HepG2 (cell line): ENCODE data around the gene ZNF79. TPM values are rescaled to one million over a fixed set of nuclear protein-coding genes. Genes with fewer than 3 reads are reported as not detected.

Experiments used
- ATF7-NPFF ChIP-seq: sonication (generic); formaldehyde crosslinking; IDR thresholded peaks from 2 replicates; pipeline ENCODE4 v1.8.1; 2023; ENCODE audit warnings: mild to moderate bottlenecking, low read depth, missing genetic modification reagents, moderate library complexity
- BRCA1 ChIP-seq: sonication (generic); formaldehyde crosslinking; IDR thresholded peaks from 2 replicates; pipeline ENCODE4 v1.4.0; 2020; ENCODE audit warnings: missing genetic modification reagents
- DRAP1 ChIP-seq: IDR thresholded peaks from 2 replicates; pipeline ENCODE4 v1.6.1; 2016; ENCODE audit warnings: missing genetic modification reagents, missing compliant biosample characterization
- GLI4 ChIP-seq: sonication (generic); formaldehyde crosslinking; IDR thresholded peaks from 2 replicates; pipeline ENCODE4 v1.5.1; 2020; ENCODE audit warnings: missing genetic modification reagents, mild to moderate bottlenecking, moderate library complexity, borderline replicate concordance
- GTF3A ChIP-seq: sonication (generic); formaldehyde crosslinking; conservative IDR thresholded peaks from 2 replicates; pipeline ENCODE4 v1.4.0; 2020; ENCODE audit warnings: mild to moderate bottlenecking, missing genetic modification reagents
- IKZF1 ChIP-seq: fragments of 450-650 bp; IDR thresholded peaks from 2 replicates; pipeline ENCODE4 v1.7.1; 2016
- IKZF5 ChIP-seq: IDR thresholded peaks from 2 replicates; pipeline ENCODE4 v1.6.1; 2018; ENCODE audit warnings: missing genetic modification reagents, mild to moderate bottlenecking, missing compliant biosample characterization
- IRF1 ChIP-seq: sonication (generic); formaldehyde crosslinking; IDR thresholded peaks from 2 replicates; pipeline ENCODE4 v1.4.0; 2020; ENCODE audit warnings: low read depth, mild to moderate bottlenecking, missing genetic modification reagents
- MAFG ChIP-seq: sonication (generic); formaldehyde crosslinking; IDR thresholded peaks from 2 replicates; pipeline ENCODE4 v1.5.1; 2020; ENCODE audit warnings: mild to moderate bottlenecking, missing genetic modification reagents
- MAX ChIP-seq: IDR thresholded peaks from 2 replicates; pipeline ENCODE4 v1.6.1; 2012; ENCODE audit warnings: inconsistent platforms
- REXO4 ChIP-seq: sonication (generic); formaldehyde crosslinking; IDR thresholded peaks from 2 replicates; pipeline ENCODE4 v1.8.0; 2022; ENCODE audit warnings: missing genetic modification reagents, mild to moderate bottlenecking, borderline replicate concordance
- RFXANK ChIP-seq: IDR thresholded peaks from 2 replicates; pipeline ENCODE4 v1.6.1; 2016
- SMAD1 ChIP-seq: sonication (generic); formaldehyde crosslinking; IDR thresholded peaks from 2 replicates; pipeline ENCODE4 v1.4.0; 2020; ENCODE audit warnings: missing genetic modification reagents, low read depth, mild to moderate bottlenecking, borderline replicate concordance
- THYN1 ChIP-seq: sonication (generic); formaldehyde crosslinking; IDR thresholded peaks from 2 replicates; pipeline ENCODE4 v1.8.1; 2023; ENCODE audit warnings: low read depth, mild to moderate bottlenecking, moderate library complexity, missing genetic modification reagents, borderline replicate concordance
- TIGD3 ChIP-seq: sonication (generic); formaldehyde crosslinking; IDR thresholded peaks from 2 replicates; pipeline ENCODE4 v1.5.1; 2020; ENCODE audit warnings: mild to moderate bottlenecking, missing genetic modification reagents, borderline replicate concordance
- ZBTB8A ChIP-seq: sonication (generic); formaldehyde crosslinking; IDR thresholded peaks from 2 replicates; pipeline ENCODE4 v1.4.0; 2020; ENCODE audit warnings: mild to moderate bottlenecking, low read depth, missing genetic modification reagents, borderline replicate concordance
- ZMAT3 ChIP-seq: sonication (generic); formaldehyde crosslinking; conservative IDR thresholded peaks from 2 replicates; pipeline ENCODE4 v1.7.0; 2021; ENCODE audit warnings: missing genetic modification reagents
- ZNF329 ChIP-seq: sonication (generic); formaldehyde crosslinking; IDR thresholded peaks from 2 replicates; pipeline ENCODE4 v1.9.0; 2021; ENCODE audit warnings: low read depth, mild to moderate bottlenecking, missing genetic modification reagents
- ZNF703 ChIP-seq: sonication (generic); formaldehyde crosslinking; IDR thresholded peaks from 2 replicates; pipeline ENCODE4 v1.5.1; 2020; ENCODE audit warnings: missing genetic modification reagents, mild to moderate bottlenecking, moderate library complexity, borderline replicate concordance
- ZNF746 ChIP-seq: sonication (generic); formaldehyde crosslinking; IDR thresholded peaks from 2 replicates; pipeline ENCODE4 v1.8.0; 2022; ENCODE audit warnings: mild to moderate bottlenecking, missing genetic modification reagents
- ZNF792 ChIP-seq: IDR thresholded peaks from 2 replicates; pipeline ENCODE4 v1.6.1; 2016
- ZNF83 ChIP-seq: sonication (generic); formaldehyde crosslinking; IDR thresholded peaks from 2 replicates; pipeline ENCODE4 v1.4.0; 2020; ENCODE audit warnings: missing genetic modification reagents, mild to moderate bottlenecking, borderline replicate concordance
- polyA plus RNA-seq, 8 experiments: library from polyadenylated mRNA; depleted of rRNA in 3 of 8; stranded (reverse) in 7 of 8; unstranded in 1 of 8; fragments of >200 nt; fragmentation: Illumina TruSeq in 4 of 8; extraction: Trizol in 4 of 8; gene quantifications; 2 replicates each; pipeline versions ENCODE4 v1.2.1 to v1.2.3, GENCODE V29; 2011 to 2016; ENCODE audit warnings: low read depth in 4 of 8, missing spikeins in 1 of 8, mixed read lengths in 1 of 8; ENCODE audit not compliant: insufficient read depth in 1 of 8
- total RNA-seq, 5 experiments: library from RNA; depleted of rRNA; stranded (reverse); fragments of >200 nt; fragmentation: Illumina TruSeq; extraction: Trizol; gene quantifications; 2 replicates each; pipeline ENCODE4 v1.2.3, GENCODE V29; 2016; ENCODE audit warnings: low read depth in 1 of 5

The ZNF79 gene
- total and polyA plus RNA-seq, 2 of the 13 experiments (the other 11 are each of a cell fraction or from before 2014, with no cell fraction given): 3.7 to 8.1 TPM

- TF ChIP-seq ZMAT3 (no peak), ZNF703 (CRISPR knock-in tag) (no peak), ZNF792 (CRISPR knock-in tag) (no peak; the same call in 1 of the 2 replicates), IKZF1 (no peak), THYN1 (CRISPR knock-in tag) (no peak), DRAP1 (CRISPR knock-in tag) (peak; percentile 63), ZNF329 (CRISPR knock-in tag) (peak; percentile 68; the same call in 1 of the 2 replicates), GLI4 (CRISPR knock-in tag) (no peak), GTF3A (CRISPR knock-in tag) (no peak), MAFG (CRISPR knock-in tag) (no peak), ZNF83 (CRISPR knock-in tag) (no peak), SMAD1 (CRISPR knock-in tag) (no peak), IKZF5 (CRISPR knock-in tag) (no peak), IRF1 (CRISPR knock-in tag) (no peak), ATF7-NPFF (CRISPR knock-in tag) (peak; percentile 63), MAX (peak; percentile 57), TIGD3 (no peak), ZNF746 (CRISPR knock-in tag) (no peak; the same call in none of the 2 replicates), RFXANK (CRISPR knock-in tag) (no peak), REXO4 (CRISPR knock-in tag) (no peak), BRCA1 (CRISPR knock-in tag) (peak; percentile 72; the same call in 1 of the 2 replicates), ZBTB8A (CRISPR knock-in tag) (no peak)
These were observed 27.2 kb upstream of the ZNF79 start, which contains the start of gene SLC2A8 (continued) for GRCh38 chr9:127396808-127397645.
